NK-92 (cell line): Measurements from ENCODE around the gene JOSD2.
"Not testable (repeated sequence)": the region's sequence is repeated elsewhere in the genome, so short reads cannot be mapped to it uniquely, and the experiment has no call there.

Experiments
- DNase-seq: peaks from one replicate; lab custom pipeline; 2025; ENCODE audit not compliant: unreplicated experiment; lab: John Stamatoyannopoulos, UW

Gene JOSD2

GRCh38 chr19:50478901-50479715, 31.9 kb downstream of the JOSD2 start:
- DNase-seq = no peak

GRCh38 chr19:50477751-50478515, 33.1 kb downstream of the JOSD2 start:
- no peak for DNase-seq

- no peak for DNase-seq
Observed at GRCh38 chr19:50476907-50477238, 34.1 kb downstream of the JOSD2 start.

GRCh38 chr19:50476224-50476906, 34.6 kb downstream of the JOSD2 start, which contains the start of the genes EMC10 and GARIN5A:
Gene EMC10, plus strand, starts transcription at chr19:50476507. Its CDS starts 38 bp downstream, at chr19:50476545.
Gene GARIN5A, minus strand, starts transcription at chr19:50476848. Its CDS starts 460 bp downstream, at chr19:50476388.
- DNase-seq = peak; percentile 33

- DNase-seq = no peak
Observed at GRCh38 chr19:50475736-50476223, 35.2 kb downstream of the JOSD2 start.

GRCh38 chr19:50475101-50475568, 35.9 kb downstream of the JOSD2 start:
- DNase-seq = no peak

GRCh38 chr19:50473336-50473735, 37.7 kb downstream of the JOSD2 start:
- DNase-seq = not testable (repeated sequence)

GRCh38 chr19:50468818-50469217, 42.2 kb downstream of the JOSD2 start:
- DNase-seq = no peak

- no peak for DNase-seq
Observed at GRCh38 chr19:50467566-50467965, 43.4 kb downstream of the JOSD2 start.

- DNase-seq = no peak
Observed at GRCh38 chr19:50466706-50467039, 44.3 kb downstream of the JOSD2 start.

GRCh38 chr19:50465986-50466705, 44.8 kb downstream of the JOSD2 start:
- DNase-seq = no peak

GRCh38 chr19:50465000-50465399, 46.0 kb downstream of the JOSD2 start:
- DNase-seq = no peak

GRCh38 chr19:50464348-50464747, 46.6 kb downstream of the JOSD2 start:
- DNase-seq = no peak

GRCh38 chr19:50462970-50463369, 48.0 kb downstream of the JOSD2 start:
- no peak for DNase-seq

GRCh38 chr19:50461066-50461875, 49.7 kb downstream of the JOSD2 start:
- DNase-seq = no peak

GRCh38 chr19:50460161-50460765, 50.7 kb downstream of the JOSD2 start:
- no peak for DNase-seq

- no peak for DNase-seq
Observed at GRCh38 chr19:50459638-50460037, 51.4 kb downstream of the JOSD2 start.

GRCh38 chr19:50459067-50459456, 51.9 kb downstream of the JOSD2 start:
- no peak for DNase-seq

GRCh38 chr19:50458396-50459066, 52.5 kb downstream of the JOSD2 start:
- no peak for DNase-seq
